Right lobe of liver (tissue), 6 donors: ENCODE measurements around the gene LRMDA. TPM values are rescaled to one million over a fixed set of nuclear protein-coding genes. Genes with fewer than 3 reads are reported as not detected.

Experiments used
- ATAC-seq, 4 donors: fragments of 200-7000 bp; cut with Tn5 transposase; one replicate each; pipeline ENCODE4 v1.9.1; 2020; ENCODE audit warnings: mild to moderate bottlenecking in 4 of 4, moderate library complexity in 4 of 4
- DNase-seq, 3 donors: peaks; one replicate each; pipeline ENCODE4 v3.0.0-alpha.2; 2020
- H3K27ac ChIP-seq, 3 donors: fragments of 200-600 bp; one replicate each; pipeline ENCODE4 v1.8.0; 2022
- H3K27me3 ChIP-seq, 2 donors: fragments of 200-600 bp; one replicate each; pipeline ENCODE4 v1.8.0; 2022
- H3K36me3 ChIP-seq, 4 donors: fragments of 200-600 bp; sonication (generic) in 1 of 4; one replicate each; pipeline versions ENCODE4 v1.5.1 to v1.8.0; 2017 to 2022; ENCODE audit warnings: control low read depth in 1 of 4
- H3K4me1 ChIP-seq, 4 donors: fragments of 200-600 bp; sonication (generic) in 1 of 4; one replicate each; pipeline versions ENCODE4 v1.5.1 to v1.8.0; 2017 to 2022; ENCODE audit warnings: control low read depth in 1 of 4
- H3K4me3 ChIP-seq, 3 donors: fragments of 200-600 bp; one replicate each; pipeline ENCODE4 v1.8.0; 2022
- H3K9me3 ChIP-seq, 4 donors: fragments of 200-600 bp; sonication (generic) in 1 of 4; one replicate each; pipeline versions ENCODE4 v1.5.1 to v1.8.0; 2017 to 2022; ENCODE audit warnings: control low read depth in 1 of 4
- POLR2A ChIP-seq: fragments of 450-650 bp; IDR thresholded peaks from one replicate; pipeline ENCODE4 v1.6.1; 2017; ENCODE audit warnings: antibody characterized with exemption, mild to moderate bottlenecking
- WGBS: methylation state at CpG from one replicate; pipeline ENCODE4 v1.1.6; 2018; ENCODE audit warnings: low coverage, low lambda C conversion rate; ENCODE audit not compliant: insufficient coverage; ENCODE audit errors: missing lambda C conversion rate; 5-methylcytosine and 5-hydroxymethylcytosine counted together
- intact Hi-C, 2 donors: fragments of 100-400 bp; cut with DNase I; formaldehyde crosslinking; loops; one replicate each; pipeline versions ENCODE4 v1.11.2 to v1.14.1; 2022
- total RNA-seq, 6 experiments: library from RNA; depleted of rRNA in 2 of 6; stranded (reverse); fragments of >200 nt in 2 of 6; fragmentation: NEBNext Ultra II Directional in 3 of 6; extraction: Animal tissue kit (Norgen Biotek cat#: 25700) in 3 of 6; gene quantifications; one replicate each; pipeline versions ENCODE4 v1.1.0 to v1.2.4, GENCODE V29; 2016 to 2023
- TF ChIP-seq, protein P1 (sequence below), 4 donors: fragments of 200-600 bp in 3 of 4; fragments of 450-650 bp in 1 of 4; IDR thresholded peaks; one replicate each; pipeline versions ENCODE4 v1.5.1 to v1.8.0; 2016 to 2022; ENCODE audit warnings: antibody characterized with exemption in 4 of 4, mild to moderate bottlenecking in 2 of 4
- donor health status: DM: no; HTN: yes; CAD: no.
- donor health status: DM: no; HTN: no; CAD: no.
- donor health status: DM: no; HTN: no; CAD: no.
- donor health status: DM: no; HTN: yes; CAD: no.
- donor health status: DM: no; HTN: yes; CAD: no.

The LRMDA gene
- total RNA-seq, 6 experiments from 2014 or later: 9.9 to 19.9 (median 16.3) TPM

GRCh38 chr10:75502838-75503237 lies 71.4 kb downstream of the LRMDA start:
- ATAC-seq: no peak
- no peaks in the 10 kb centered on the region for H3K27me3 ChIP-seq
- intact Hi-C loops: no loop called here
- no peak for TF ChIP-seq POLR2A
- TF ChIP-seq, protein P1, sequence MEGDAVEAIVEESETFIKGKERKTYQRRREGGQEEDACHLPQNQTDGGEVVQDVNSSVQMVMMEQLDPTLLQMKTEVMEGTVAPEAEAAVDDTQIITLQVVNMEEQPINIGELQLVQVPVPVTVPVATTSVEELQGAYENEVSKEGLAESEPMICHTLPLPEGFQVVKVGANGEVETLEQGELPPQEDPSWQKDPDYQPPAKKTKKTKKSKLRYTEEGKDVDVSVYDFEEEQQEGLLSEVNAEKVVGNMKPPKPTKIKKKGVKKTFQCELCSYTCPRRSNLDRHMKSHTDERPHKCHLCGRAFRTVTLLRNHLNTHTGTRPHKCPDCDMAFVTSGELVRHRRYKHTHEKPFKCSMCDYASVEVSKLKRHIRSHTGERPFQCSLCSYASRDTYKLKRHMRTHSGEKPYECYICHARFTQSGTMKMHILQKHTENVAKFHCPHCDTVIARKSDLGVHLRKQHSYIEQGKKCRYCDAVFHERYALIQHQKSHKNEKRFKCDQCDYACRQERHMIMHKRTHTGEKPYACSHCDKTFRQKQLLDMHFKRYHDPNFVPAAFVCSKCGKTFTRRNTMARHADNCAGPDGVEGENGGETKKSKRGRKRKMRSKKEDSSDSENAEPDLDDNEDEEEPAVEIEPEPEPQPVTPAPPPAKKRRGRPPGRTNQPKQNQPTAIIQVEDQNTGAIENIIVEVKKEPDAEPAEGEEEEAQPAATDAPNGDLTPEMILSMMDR (IDR thresholded peaks at IDR 0.05): no peak
- H3K4me3 ChIP-seq: no peak overlapping the region
- H3K4me1 ChIP-seq: peaks cover 0 to 21% (median 10%) of the 10 kb centered on the region in 4 donors
- no peak for DNase-seq
- no peak overlapping the region for H3K27ac ChIP-seq
- H3K36me3 ChIP-seq: no peaks in the 10 kb centered on the region
- no peaks in the 10 kb centered on the region for H3K9me3 ChIP-seq

GRCh38 chr10:75505293-75505692 lies 73.9 kb downstream of the LRMDA start:
- intact Hi-C loops: no loop called here
- Histone ChIP-seq H3K9me3 (no peaks in the 10 kb centered on the region), H3K27ac (peak overlapping the region in 2 of 3 donors; percentile 2 to 25), H3K27me3 (no peaks in the 10 kb centered on the region), H3K36me3 (no peaks in the 10 kb centered on the region), H3K4me3 (no peak overlapping the region), H3K4me1 (peaks cover 0 to 36% (median 15%) of the 10 kb centered on the region in 4 donors)
- ATAC-seq (peak; percentile 34 to 75 (median 66)), DNase-seq (peak in 1 of 3 donors; percentile 58)
- TF ChIP-seq, protein P1 (IDR thresholded peaks at IDR 0.05): no peak
- TF ChIP-seq POLR2A: no peak
- 25% methylated on average over 1 of the region's 1 CpG for WGBS

GRCh38 chr10:75505840-75506506 lies 74.5 kb downstream of the LRMDA start:
- DNase-seq (no peak), ATAC-seq (peak; percentile 53 to 75 (median 68))
- Histone ChIP-seq H3K27me3 (no peaks in the 10 kb centered on the region), H3K36me3 (no peaks in the 10 kb centered on the region), H3K27ac (peak overlapping the region in 2 of 3 donors; percentile 2 to 25), H3K9me3 (no peaks in the 10 kb centered on the region), H3K4me3 (no peak overlapping the region), H3K4me1 (peaks cover 0 to 36% (median 15%) of the 10 kb centered on the region in 4 donors)
- 19% methylated on average over 3 of the region's 3 CpGs for whole genome bisulfite sequencing
- TF ChIP-seq, protein P1 (IDR thresholded peaks at IDR 0.05): no peak
- TF ChIP-seq POLR2A: no peak
- intact Hi-C loops: no loop called here

GRCh38 chr10:75506930-75507329 lies 75.5 kb downstream of the LRMDA start:
- intact Hi-C loops: no loop called here
- Histone ChIP-seq H3K9me3 (no peaks in the 10 kb centered on the region), H3K36me3 (no peaks in the 10 kb centered on the region), H3K27ac (no peak overlapping the region), H3K27me3 (no peaks in the 10 kb centered on the region), H3K4me1 (peaks cover 0 to 36% (median 15%) of the 10 kb centered on the region in 4 donors), H3K4me3 (no peak overlapping the region)
- 92% methylated on average over 4 of the region's 4 CpGs for WGBS
- ATAC-seq (no peak), DNase-seq (no peak)
- TF ChIP-seq POLR2A: no peak
- TF ChIP-seq, protein P1 (IDR thresholded peaks at IDR 0.05): no peak
